Esophagus squamous epithelium (tissue), 5 donors: ENCODE measurements around the gene ADCY5. TPM values are rescaled to one million over a fixed set of nuclear protein-coding genes. Genes with fewer than 3 reads are reported as not detected.

Experiments used
- DNase-seq: peaks from one replicate; lab custom pipeline; 2025; lab: John Stamatoyannopoulos, UW
- H3K27ac ChIP-seq, 4 donors: fragments of 200-600 bp; sonication (generic); one replicate each; pipeline ENCODE4 v1.5.1; 2016 to 2019; ENCODE audit warnings: mild to moderate bottlenecking in 1 of 4
- H3K27me3 ChIP-seq, 4 donors: fragments of 200-600 bp; sonication (generic); 1 replicate in 3 of 4; 2 replicates in 1 of 4; pipeline versions ENCODE4 v1.5.1 to v1.6.0; 2017 to 2021; ENCODE audit warnings: antibody characterized with exemption in 1 of 4
- H3K36me3 ChIP-seq, 3 donors: fragments of 200-600 bp; sonication (generic); one replicate each; pipeline ENCODE4 v1.5.1; 2016 to 2019
- H3K4me1 ChIP-seq, 3 donors: fragments of 200-600 bp; sonication (generic); one replicate each; pipeline ENCODE4 v1.5.1; 2017 to 2019
- H3K4me3 ChIP-seq, 4 donors: fragments of 200-600 bp; sonication (generic); 1 replicate in 3 of 4; 2 replicates in 1 of 4; pipeline ENCODE4 v1.5.1; 2016 to 2019; ENCODE audit warnings: mild to moderate bottlenecking in 2 of 4, moderate library complexity in 1 of 4
- H3K9me3 ChIP-seq, 3 donors: fragments of 200-600 bp; sonication (generic); one replicate each; pipeline ENCODE4 v1.5.1; 2016 to 2019
- CTCF ChIP-seq, 6 experiments: fragments of 450-650 bp in 4 of 6; fragments of 200-600 bp in 2 of 6; sonication (generic) in 2 of 6; IDR thresholded peaks; one replicate each; pipeline ENCODE4 v1.5.1; 2016 to 2019; ENCODE audit warnings: antibody characterized with exemption in 6 of 6, mild to moderate bottlenecking in 4 of 6, moderate library complexity in 4 of 6
- POLR2A ChIP-seq, 4 donors: fragments of 450-650 bp; IDR thresholded peaks; one replicate each; pipeline ENCODE4 v1.6.1; 2017; ENCODE audit warnings: antibody characterized with exemption in 4 of 4, mild to moderate bottlenecking in 4 of 4, moderate library complexity in 3 of 4
- WGBS, 2 donors: methylation state at CpG; one replicate each; pipeline ENCODE4 v1.1.5; 2018; 5-methylcytosine and 5-hydroxymethylcytosine counted together
- intact Hi-C: fragments of 100-400 bp; cut with DNase I; formaldehyde crosslinking; loops from one replicate; pipeline ENCODE4 v1.15.0; 2022
- total RNA-seq, 4 donors: library from RNA; depleted of rRNA; stranded (reverse); fragments of >200 nt; gene quantifications; one replicate each; pipeline ENCODE4 v1.1.0, GENCODE V29; 2016
- donor health status: DM: yes; HTN: yes; CAD: no.

The ADCY5 gene
- total RNA-seq, 4 donors from 2014 or later, result 0.72 to 17.4 (median 5.3) TPM

GRCh38 chr3:123275691-123276090, 173.2 kb downstream of the ADCY5 start:
- Histone ChIP-seq H3K27me3 (no peaks in the 10 kb centered on the region), H3K4me1 (peaks cover 0 to 20% (median 4%) of the 10 kb centered on the region in 3 donors), H3K27ac (no peak overlapping the region), H3K36me3 (peaks cover 0 to 7% (median 0%) of the 10 kb centered on the region in 3 donors), H3K4me3 (no peak overlapping the region), H3K9me3 (no peaks in the 10 kb centered on the region)
- WGBS, 2 donors, result 61 to 78% methylated on average over 3 of the region's 3 CpGs
- TF ChIP-seq POLR2A (IDR thresholded peaks at IDR 0.05), result no peak
- TF ChIP-seq CTCF (IDR thresholded peaks at IDR 0.05), result no peak
- no peak for DNase-seq
- intact Hi-C loops, result no loop called here

- intact Hi-C loops, result no loop called here
- Histone ChIP-seq H3K9me3 (no peaks in the 10 kb centered on the region), H3K4me1 (peaks cover 0 to 20% (median 4%) of the 10 kb centered on the region in 3 donors), H3K36me3 (peaks cover 0 to 17% (median 0%) of the 10 kb centered on the region in 3 donors), H3K27me3 (no peaks in the 10 kb centered on the region), H3K27ac (peak overlapping the region in 2 of 4 donors; percentile 59 to 72), H3K4me3 (no peak overlapping the region)
- no peak for TF ChIP-seq POLR2A (IDR thresholded peaks at IDR 0.05)
- TF ChIP-seq CTCF (IDR thresholded peaks at IDR 0.05), result no peak
- DNase-seq, result no peak
- 87 to 95% methylated on average over 2 of the region's 2 CpGs for WGBS, 2 donors
These were observed 176.3 kb downstream of the ADCY5 start for GRCh38 chr3:123272547-123272946.

- TF ChIP-seq CTCF (IDR thresholded peaks at IDR 0.05), result no peak
- TF ChIP-seq POLR2A (IDR thresholded peaks at IDR 0.05), result no peak
- H3K4me1 ChIP-seq, result peaks cover 0 to 20% (median 4%) of the 10 kb centered on the region in 3 donors
- WGBS, 2 donors, result 51 to 71% methylated on average over 5 of the region's 5 CpGs
- no peak for DNase-seq
- H3K9me3 ChIP-seq, result no peaks in the 10 kb centered on the region
- no peaks in the 10 kb centered on the region for H3K27me3 ChIP-seq
- H3K27ac ChIP-seq, result no peak overlapping the region
- peaks cover 0 to 19% (median 0%) of the 10 kb centered on the region in 3 donors for H3K36me3 ChIP-seq
- intact Hi-C loops, result no loop called here
- H3K4me3 ChIP-seq, result no peak overlapping the region
These were observed 177.3 kb downstream of the ADCY5 start for GRCh38 chr3:123271466-123272159.

- WGBS, 2 donors, result 88 to 100% methylated on average over 2 of the region's 2 CpGs
- TF ChIP-seq POLR2A (IDR thresholded peaks at IDR 0.05) (no peak), CTCF (IDR thresholded peaks at IDR 0.05) (no peak)
These were observed 178.1 kb downstream of the ADCY5 start for GRCh38 chr3:123270818-123271217.

GRCh38 chr3:123267821-123268220, 181.1 kb downstream of the ADCY5 start:
- peaks cover 0 to 8% (median 0%) of the 10 kb centered on the region in 3 donors for H3K4me1 ChIP-seq
- no peak overlapping the region for H3K27ac ChIP-seq
- H3K9me3 ChIP-seq, result no peaks in the 10 kb centered on the region
- intact Hi-C loops, result no loop called here
- peaks cover 0 to 45% (median 0%) of the 10 kb centered on the region in 3 donors for H3K36me3 ChIP-seq
- no peak overlapping the region for H3K4me3 ChIP-seq
- DNase-seq, result no peak
- no peaks in the 10 kb centered on the region for H3K27me3 ChIP-seq
- 79 to 94% methylated on average over 2 of the region's 2 CpGs for WGBS, 2 donors
- TF ChIP-seq CTCF (IDR thresholded peaks at IDR 0.05) (no peak), POLR2A (IDR thresholded peaks at IDR 0.05) (no peak)

More at GRCh38 chr3:123270818-123271217, 178.1 kb downstream of the ADCY5 start:
- H3K36me3 ChIP-seq, result peaks cover 0 to 23% (median 0%) of the 10 kb centered on the region in 3 donors
- DNase-seq, result no peak
- no peak overlapping the region for H3K4me3 ChIP-seq
- H3K9me3 ChIP-seq, result no peaks in the 10 kb centered on the region
- no peaks in the 10 kb centered on the region for H3K27me3 ChIP-seq
- no peak overlapping the region for H3K27ac ChIP-seq
- H3K4me1 ChIP-seq, result peaks cover 0 to 20% (median 4%) of the 10 kb centered on the region in 3 donors
- intact Hi-C loops, result no loop called here
